HG03457 (cell line): Measurements from ENCODE around the gene RANBP17.

Experiments used
- ATAC-seq: cut with Tn5 transposase; IDR thresholded peaks from one replicate; pipeline ENCODE4 v1.9.1; 2021; ENCODE audit warnings: moderate number of reproducible peaks; ENCODE audit not compliant: unreplicated experiment

Gene RANBP17

GRCh38 chr5:171080186-171080938 is 218.5 kb downstream of the RANBP17 start:
- ATAC-seq, result no peak

- no peak for ATAC-seq
These were observed 219.5 kb downstream of the RANBP17 start for GRCh38 chr5:171081319-171081718.

GRCh38 chr5:171092194-171092593 is 230.4 kb downstream of the RANBP17 start:
- ATAC-seq, result no peak

- ATAC-seq, result no peak
These were observed 231.8 kb downstream of the RANBP17 start for GRCh38 chr5:171093598-171093997.

GRCh38 chr5:171094356-171094755 is 232.5 kb downstream of the RANBP17 start:
- no peak for ATAC-seq

GRCh38 chr5:171102877-171103610 is 241.2 kb downstream of the RANBP17 start:
- ATAC-seq, result no peak

GRCh38 chr5:171107669-171108068 is 245.9 kb downstream of the RANBP17 start:
- no peak for ATAC-seq

- no peak for ATAC-seq
These were observed 253.7 kb downstream of the RANBP17 start for GRCh38 chr5:171115519-171115918.

- no peak for ATAC-seq
These were observed 254.9 kb downstream of the RANBP17 start for GRCh38 chr5:171116719-171117118.

- no peak for ATAC-seq
These were observed 259.3 kb downstream of the RANBP17 start for GRCh38 chr5:171120986-171121622.

GRCh38 chr5:171121638-171122037 is 259.8 kb downstream of the RANBP17 start:
- no peak for ATAC-seq

- ATAC-seq, result no peak
These were observed 260.6 kb downstream of the RANBP17 start for GRCh38 chr5:171122372-171122771.

GRCh38 chr5:171123417-171123816 is 261.6 kb downstream of the RANBP17 start:
- no peak for ATAC-seq

- ATAC-seq, result no peak
These were observed 265.5 kb downstream of the RANBP17 start for GRCh38 chr5:171127314-171127713.

- no peak for ATAC-seq
These were observed 266.3 kb downstream of the RANBP17 start for GRCh38 chr5:171128136-171128535.

- ATAC-seq, result no peak
These were observed 267.5 kb downstream of the RANBP17 start for GRCh38 chr5:171129308-171129707.

- no peak for ATAC-seq
These were observed 269.7 kb downstream of the RANBP17 start for GRCh38 chr5:171131497-171131896.

GRCh38 chr5:171137768-171138525 is 276.1 kb downstream of the RANBP17 start:
- ATAC-seq, result no peak

- ATAC-seq, result no peak
These were observed 277.4 kb downstream of the RANBP17 start for GRCh38 chr5:171139227-171139626.

- ATAC-seq, result no peak
These were observed 280.8 kb downstream of the RANBP17 start for GRCh38 chr5:171142617-171143016.

GRCh38 chr5:171143171-171143570 is 281.4 kb downstream of the RANBP17 start:
- no peak for ATAC-seq
